ENCODE results near the gene CEP112. TPM values are rescaled to one million over a fixed set of nuclear protein-coding genes. Genes with fewer than 3 reads are reported as not detected.

The CEP112 gene
- total RNA-seq, 2 donors from 2014 or later: 5.0 to 8.6 TPM

DNA sequence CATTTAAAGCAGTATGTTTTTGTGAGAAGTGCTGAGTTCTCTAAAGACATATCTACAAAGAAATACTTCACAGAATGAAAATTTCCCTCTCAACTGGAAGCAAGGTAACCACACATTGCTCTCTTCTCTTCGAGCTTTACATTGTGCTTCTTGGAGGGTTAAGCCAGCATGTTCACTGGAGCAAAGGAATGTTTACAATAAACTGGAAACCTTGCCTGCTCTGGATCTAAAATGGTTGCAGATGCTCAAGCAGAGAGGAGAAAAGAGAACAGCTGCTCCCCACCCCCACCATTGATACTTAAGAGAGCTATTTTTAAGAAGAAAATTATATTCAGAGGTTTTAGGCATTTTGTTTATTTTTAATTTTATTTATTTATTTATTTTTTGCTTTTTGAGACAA is 213.1 kb downstream of the CEP112 start:
- no peak for DNase-seq
- ATAC-seq (replicated peaks in 1 of 2): no peak
- Mint-ChIP-seq H3K4me3 (no peak overlapping the region), H3K27me3 (ENCODE audit: low read depth) (peaks cover 7% of the 10 kb centered on the region), H3K27ac (no peak overlapping the region), H3K9me3 (no peaks in the 10 kb centered on the region), H3K36me3 (ENCODE audit: insufficient read depth in 2 of 2) (no peaks in the 10 kb centered on the region), H3K4me1 (ENCODE audit: low read depth) (no peaks in the 10 kb centered on the region)

DNA sequence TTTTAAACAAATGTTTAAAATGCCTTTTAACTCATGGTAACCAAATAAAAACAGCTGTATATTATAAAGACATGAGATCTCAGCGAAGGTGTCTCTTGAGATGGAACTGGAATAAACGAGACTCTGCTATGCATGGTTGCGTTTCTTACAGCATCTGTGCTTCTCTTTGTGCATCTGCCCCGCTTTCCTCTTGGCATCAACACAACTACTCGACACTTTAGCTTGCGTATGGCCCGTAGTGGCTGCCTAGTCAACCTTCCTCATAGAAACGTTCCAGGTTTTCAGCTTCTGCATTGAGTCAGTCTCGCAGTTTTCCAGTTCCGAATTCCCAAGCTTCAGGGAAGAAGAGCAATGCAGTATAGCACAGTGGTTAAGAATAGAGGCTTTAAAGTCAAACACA is 214.9 kb downstream of the CEP112 start:
- ATAC-seq (replicated peaks in 1 of 2) (no peak), DNase-seq (no peak)
- H3K27ac Mint-ChIP-seq: no peak overlapping the region
- H3K27me3 Mint-ChIP-seq (ENCODE audit: low read depth): peaks cover 13% of the 10 kb centered on the region
- no peaks in the 10 kb centered on the region for H3K4me1 Mint-ChIP-seq (ENCODE audit: low read depth)
- H3K36me3 Mint-ChIP-seq (ENCODE audit: insufficient read depth in 2 of 2): no peaks in the 10 kb centered on the region
- no peaks in the 10 kb centered on the region for H3K9me3 Mint-ChIP-seq
- H3K4me3 Mint-ChIP-seq: no peak overlapping the region

- Mint-ChIP-seq H3K27me3 (ENCODE audit: low read depth) (peaks cover 13% of the 10 kb centered on the region), H3K36me3 (ENCODE audit: insufficient read depth in 2 of 2) (no peaks in the 10 kb centered on the region), H3K4me3 (no peak overlapping the region), H3K9me3 (peaks cover 0 to 1% of the 10 kb centered on the region in 2 donors), H3K27ac (no peak overlapping the region), H3K4me1 (ENCODE audit: low read depth) (no peaks in the 10 kb centered on the region)
- ATAC-seq (replicated peaks in 1 of 2) (no peak), DNase-seq (no peak)
Observed at GRCh38 chr17:65975878-65976277, 216.1 kb downstream of the CEP112 start.

DNA sequence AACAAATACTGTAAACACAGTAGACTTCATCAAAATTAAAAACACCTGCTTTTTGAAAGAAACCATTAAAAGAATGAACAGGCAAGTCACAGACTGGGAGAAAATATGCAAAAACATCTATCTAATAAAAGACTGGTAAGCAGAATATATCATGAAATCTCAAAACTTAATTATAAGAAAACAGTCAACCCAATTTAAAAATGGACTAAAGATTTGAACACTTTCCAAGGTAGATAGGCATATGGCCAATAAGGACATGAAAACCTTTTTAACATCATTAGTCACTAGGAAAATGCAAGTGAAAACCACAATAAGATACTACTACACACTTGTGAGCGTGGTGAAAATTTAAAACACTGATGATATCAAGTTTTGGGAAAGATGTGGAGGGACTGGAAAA is 218.7 kb downstream of the CEP112 start:
- Mint-ChIP-seq H3K27ac (no peak overlapping the region), H3K9me3 (peaks cover 0 to 1% of the 10 kb centered on the region in 2 donors), H3K36me3 (ENCODE audit: insufficient read depth in 2 of 2) (no peaks in the 10 kb centered on the region), H3K4me3 (no peak overlapping the region), H3K4me1 (ENCODE audit: low read depth) (no peaks in the 10 kb centered on the region), H3K27me3 (ENCODE audit: low read depth) (peaks cover 13% of the 10 kb centered on the region)
- no peak for ATAC-seq (replicated peaks in 1 of 2)
- no peak for DNase-seq

DNA sequence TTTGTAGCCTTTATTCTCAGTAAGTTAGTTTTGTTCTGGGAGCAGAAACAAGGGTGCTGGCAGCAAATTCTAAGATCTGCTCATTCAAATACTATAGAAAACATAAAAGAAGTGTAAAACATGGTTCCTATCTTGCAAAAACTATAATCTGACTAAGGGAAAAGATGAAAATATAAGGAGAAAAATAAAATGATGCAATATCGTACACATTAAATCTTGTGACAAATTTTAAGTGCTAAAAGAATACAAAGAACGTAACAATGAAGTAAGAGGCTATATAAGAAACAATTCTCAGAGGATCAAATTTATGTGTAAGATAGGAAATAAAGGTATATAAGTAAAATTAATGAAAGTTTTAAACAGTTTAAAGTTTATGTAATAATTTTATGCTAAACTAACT is 224.6 kb downstream of the CEP112 start:
- DNase-seq (no peak), ATAC-seq (replicated peaks in 1 of 2) (no peak)
- Mint-ChIP-seq H3K9me3 (peaks cover 1 to 3% of the 10 kb centered on the region in 2 donors), H3K27me3 (ENCODE audit: low read depth) (no peaks in the 10 kb centered on the region), H3K27ac (no peak overlapping the region), H3K4me3 (no peak overlapping the region), H3K36me3 (ENCODE audit: insufficient read depth in 2 of 2) (no peaks in the 10 kb centered on the region), H3K4me1 (ENCODE audit: low read depth) (no peaks in the 10 kb centered on the region)

GRCh38 chr17:65966072-65966695 is 225.7 kb downstream of the CEP112 start:
- H3K4me1 Mint-ChIP-seq (ENCODE audit: low read depth): no peaks in the 10 kb centered on the region
- ATAC-seq (replicated peaks in 1 of 2): no peak
- H3K36me3 Mint-ChIP-seq (ENCODE audit: insufficient read depth in 2 of 2): peaks cover 0 to 2% of the 10 kb centered on the region in 2 donors
- peaks cover 0 to 3% of the 10 kb centered on the region in 2 donors for H3K9me3 Mint-ChIP-seq
- DNase-seq: no peak
- H3K4me3 Mint-ChIP-seq: no peak overlapping the region
- no peak overlapping the region for H3K27ac Mint-ChIP-seq
- H3K27me3 Mint-ChIP-seq (ENCODE audit: low read depth): no peaks in the 10 kb centered on the region

GRCh38 chr17:65963179-65963578 is 228.8 kb downstream of the CEP112 start:
- Mint-ChIP-seq H3K9me3 (peaks cover 0 to 3% of the 10 kb centered on the region in 2 donors), H3K4me3 (no peak overlapping the region), H3K27me3 (ENCODE audit: low read depth) (no peaks in the 10 kb centered on the region), H3K4me1 (ENCODE audit: low read depth) (no peaks in the 10 kb centered on the region), H3K36me3 (ENCODE audit: insufficient read depth in 2 of 2) (peaks cover 0 to 2% of the 10 kb centered on the region in 2 donors), H3K27ac (no peak overlapping the region)
- DNase-seq (no peak), ATAC-seq (replicated peaks in 1 of 2) (no peak)

- ATAC-seq (replicated peaks in 1 of 2) (no peak), DNase-seq (no peak)
- H3K27me3 Mint-ChIP-seq (ENCODE audit: low read depth): no peaks in the 10 kb centered on the region
- H3K4me3 Mint-ChIP-seq: no peak overlapping the region
- peaks cover 0 to 2% of the 10 kb centered on the region in 2 donors for H3K36me3 Mint-ChIP-seq (ENCODE audit: insufficient read depth in 2 of 2)
- peaks cover 0 to 4% of the 10 kb centered on the region in 2 donors for H3K9me3 Mint-ChIP-seq
- no peaks in the 10 kb centered on the region for H3K4me1 Mint-ChIP-seq (ENCODE audit: low read depth)
- H3K27ac Mint-ChIP-seq: no peak overlapping the region
Observed at GRCh38 chr17:65959630-65960029, 232.3 kb downstream of the CEP112 start.

GRCh38 chr17:65956814-65957213 is 235.1 kb downstream of the CEP112 start:
- Mint-ChIP-seq H3K9me3 (peaks cover 2 to 4% of the 10 kb centered on the region in 2 donors), H3K27ac (no peak overlapping the region), H3K36me3 (ENCODE audit: insufficient read depth in 2 of 2) (peaks cover 1 to 3% of the 10 kb centered on the region in 2 donors), H3K4me3 (no peak overlapping the region), H3K27me3 (ENCODE audit: low read depth) (no peaks in the 10 kb centered on the region), H3K4me1 (ENCODE audit: low read depth) (no peaks in the 10 kb centered on the region)
- ATAC-seq (replicated peaks in 1 of 2) (no peak), DNase-seq (no peak)

DNA sequence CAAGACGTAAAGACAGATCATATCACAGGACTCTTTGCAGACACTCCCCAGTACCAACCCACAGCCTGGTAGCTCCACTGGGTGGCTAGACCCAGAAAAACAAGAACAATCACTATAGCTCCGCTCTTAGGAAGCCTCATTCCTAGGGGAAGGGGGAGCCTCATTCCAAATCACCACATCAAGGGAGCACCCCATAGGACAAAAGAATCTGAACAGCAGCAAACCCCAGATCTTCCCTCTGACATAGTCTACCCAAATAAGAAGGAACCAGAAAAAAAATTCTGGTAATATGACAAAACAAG is 237.8 kb downstream of the CEP112 start:
- Mint-ChIP-seq H3K27ac (no peak overlapping the region), H3K4me3 (no peak overlapping the region), H3K4me1 (ENCODE audit: low read depth) (no peaks in the 10 kb centered on the region), H3K36me3 (ENCODE audit: insufficient read depth in 2 of 2) (peaks cover 1 to 3% of the 10 kb centered on the region in 2 donors), H3K9me3 (peaks cover 2 to 4% of the 10 kb centered on the region in 2 donors), H3K27me3 (ENCODE audit: low read depth) (no peaks in the 10 kb centered on the region)
- DNase-seq (no peak), ATAC-seq (replicated peaks in 1 of 2) (no peak)

DNA sequence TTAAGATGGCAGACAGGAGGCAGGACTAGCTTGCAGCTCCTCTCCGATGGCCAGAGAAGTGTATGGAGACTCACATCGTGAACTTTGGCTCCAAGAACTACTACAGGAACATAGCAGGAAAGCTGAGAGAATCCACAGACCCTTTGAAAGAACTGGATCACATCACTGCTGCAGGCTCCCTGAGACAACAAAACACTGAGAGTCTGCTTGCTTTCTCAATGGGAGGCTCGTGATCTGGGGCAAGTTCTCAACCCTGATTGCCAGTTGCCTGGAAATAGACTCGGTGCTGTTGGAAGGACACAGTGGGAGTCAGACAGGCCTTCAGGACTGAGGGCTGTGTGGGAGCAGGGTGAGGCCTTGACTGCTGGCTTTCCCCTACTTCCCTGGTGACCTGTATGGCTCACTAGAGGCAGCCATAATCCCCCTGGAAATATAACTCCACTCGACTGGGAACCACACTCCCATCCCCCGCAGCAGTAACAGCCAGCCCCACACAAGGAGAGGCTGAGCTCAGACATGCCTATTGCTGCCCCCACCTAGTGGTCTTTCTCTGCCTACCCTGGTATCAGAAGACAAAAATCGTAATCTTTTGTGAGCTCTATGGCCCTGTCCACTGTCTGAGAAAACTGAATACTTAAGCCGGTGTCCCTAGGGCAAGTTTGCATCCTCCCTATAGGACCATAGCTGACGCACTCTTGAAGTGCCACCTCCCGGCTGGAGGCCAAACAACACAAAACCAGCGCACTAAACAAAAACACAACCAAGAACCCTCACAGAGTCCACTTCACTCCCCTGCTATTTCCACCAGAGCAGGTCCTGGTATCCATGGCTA is 238.4 kb downstream of the CEP112 start:
- no peak overlapping the region for H3K4me3 Mint-ChIP-seq
- no peak overlapping the region for H3K27ac Mint-ChIP-seq
- H3K27me3 Mint-ChIP-seq (ENCODE audit: low read depth): no peaks in the 10 kb centered on the region
- no peaks in the 10 kb centered on the region for H3K4me1 Mint-ChIP-seq (ENCODE audit: low read depth)
- no peak for ATAC-seq (replicated peaks in 1 of 2)
- peaks cover 1 to 3% of the 10 kb centered on the region in 2 donors for H3K36me3 Mint-ChIP-seq (ENCODE audit: insufficient read depth in 2 of 2)
- H3K9me3 Mint-ChIP-seq: peaks cover 2 to 4% of the 10 kb centered on the region in 2 donors
- DNase-seq: no peak

GRCh38 chr17:65952586-65952985 is 239.3 kb downstream of the CEP112 start:
- peaks cover 2 to 4% of the 10 kb centered on the region in 2 donors for H3K9me3 Mint-ChIP-seq
- ATAC-seq (replicated peaks in 1 of 2) (no peak), DNase-seq (no peak)
- H3K4me1 Mint-ChIP-seq (ENCODE audit: low read depth): no peaks in the 10 kb centered on the region
- no peak overlapping the region for H3K27ac Mint-ChIP-seq
- no peak overlapping the region for H3K4me3 Mint-ChIP-seq
- peaks cover 1 to 3% of the 10 kb centered on the region in 2 donors for H3K36me3 Mint-ChIP-seq (ENCODE audit: insufficient read depth in 2 of 2)
- H3K27me3 Mint-ChIP-seq (ENCODE audit: low read depth): no peaks in the 10 kb centered on the region

- Mint-ChIP-seq H3K9me3 (peaks cover 2 to 4% of the 10 kb centered on the region in 2 donors), H3K27me3 (ENCODE audit: low read depth) (no peaks in the 10 kb centered on the region), H3K36me3 (ENCODE audit: insufficient read depth in 2 of 2) (peaks cover 1 to 3% of the 10 kb centered on the region in 2 donors), H3K4me3 (no peak overlapping the region), H3K27ac (no peak overlapping the region), H3K4me1 (ENCODE audit: low read depth) (no peaks in the 10 kb centered on the region)
- ATAC-seq (replicated peaks in 1 of 2) (no peak), DNase-seq (no peak)
Observed at GRCh38 chr17:65952015-65952414, 239.9 kb downstream of the CEP112 start.
